GM23248 (cell line): ENCODE measurements around the gene CYBRD1. TPM values are rescaled to one million over a fixed set of nuclear protein-coding genes. Genes with fewer than 3 reads are reported as not detected.

Source experiments
- DNase-seq: peaks from one replicate; pipeline ENCODE4 v3.0.0-alpha.2; 2015
- H2AFZ ChIP-seq: fragments of 200-600 bp; sonication (generic); 2 replicates; pipeline ENCODE4 v1.6.1; 2016; ENCODE audit warnings: antibody characterized with exemption
- H3F3A ChIP-seq: fragments of 200-600 bp; sonication (generic); 2 replicates; pipeline ENCODE4 v1.6.1; 2016; ENCODE audit warnings: mild to moderate bottlenecking, antibody characterized with exemption, mixed run types; ENCODE audit not compliant: insufficient read depth
- H3K27ac ChIP-seq: fragments of 200-600 bp; sonication (generic); 2 replicates; pipeline ENCODE4 v1.5.1; 2016; ENCODE audit warnings: mild to moderate bottlenecking
- H3K27me3 ChIP-seq: fragments of 200-600 bp; sonication (generic); replicated peaks from 2 replicates; pipeline ENCODE4 v1.6.1; 2016; ENCODE audit warnings: mild to moderate bottlenecking; ENCODE audit not compliant: insufficient read depth
- H3K36me3 ChIP-seq: fragments of 200-600 bp; sonication (generic); 2 replicates; pipeline ENCODE4 v1.6.1; 2016; ENCODE audit warnings: low read depth, mild to moderate bottlenecking
- H3K4me1 ChIP-seq: fragments of 200-600 bp; sonication (generic); 2 replicates; pipeline ENCODE4 v1.6.1; 2016; ENCODE audit warnings: mild to moderate bottlenecking; ENCODE audit not compliant: insufficient read depth
- H3K4me2 ChIP-seq: fragments of 200-600 bp; sonication (generic); one replicate; pipeline ENCODE4 v1.6.1; 2016; ENCODE audit warnings: mild to moderate bottlenecking; ENCODE audit not compliant: unreplicated experiment
- H3K4me3 ChIP-seq: fragments of 200-600 bp; sonication (generic); 2 replicates; pipeline ENCODE4 v1.5.1; 2016; ENCODE audit warnings: mild to moderate bottlenecking
- H3K79me2 ChIP-seq: fragments of 200-600 bp; sonication (generic); 2 replicates; pipeline ENCODE4 v1.6.1; 2016; ENCODE audit warnings: mild to moderate bottlenecking; ENCODE audit not compliant: insufficient read depth
- H3K9ac ChIP-seq: fragments of 200-600 bp; sonication (generic); 2 replicates; pipeline ENCODE4 v1.6.1; 2016; ENCODE audit warnings: mild to moderate bottlenecking
- H3K9me2 ChIP-seq: fragments of 200-600 bp; sonication (generic); 2 replicates; pipeline ENCODE4 v1.6.1; 2016; ENCODE audit warnings: mixed run types, mild to moderate bottlenecking, moderate library complexity; ENCODE audit not compliant: insufficient read depth
- H3K9me3 ChIP-seq: fragments of 200-600 bp; sonication (generic); one replicate; pipeline ENCODE4 v1.6.1; 2017; ENCODE audit warnings: low read depth
- H4K20me1 ChIP-seq: fragments of 200-600 bp; sonication (generic); 2 replicates; pipeline ENCODE4 v1.6.0; 2016; ENCODE audit not compliant: insufficient read depth
- EZH2 ChIP-seq: fragments of 200-600 bp; sonication (generic); IDR thresholded peaks from 2 replicates; pipeline ENCODE4 v1.6.1; 2018; ENCODE audit warnings: antibody characterized with exemption, mild to moderate bottlenecking; ENCODE audit not compliant: insufficient read depth, poor library complexity, severe bottlenecking
- EZH2phosphoT487 ChIP-seq: fragments of 200-600 bp; sonication (generic); IDR thresholded peaks from 2 replicates; pipeline ENCODE4 v1.6.1; 2018; ENCODE audit warnings: antibody characterized with exemption, moderate library complexity, mild to moderate bottlenecking, low read depth; ENCODE audit not compliant: insufficient read depth
- WGBS, 2 experiments: methylation state at CpG; one replicate each; pipeline ENCODE4 v1.1.6; 2015 to 2017; ENCODE audit warnings: low lambda C conversion rate in 2 of 2, low coverage in 1 of 2; ENCODE audit errors: missing lambda C conversion rate in 2 of 2; 5-methylcytosine and 5-hydroxymethylcytosine counted together
- in situ Hi-C: fragments of 300-500 bp; cut with MboI; formaldehyde crosslinking; loops from 2 replicates; pipeline ENCODE4 v1.15.0; 2020
- polyA plus RNA-seq: library from polyadenylated mRNA; unstranded; fragments of >200 nt; fragmentation: Nextera tagmentation; extraction: Ambion mirVana; gene quantifications from 2 replicates; pipeline ENCODE4 v1.2.1, GENCODE V29; 2016
- total RNA-seq: library from RNA; depleted of rRNA; stranded (reverse); fragments of >200 nt; shearing (Covaris generic); gene quantifications from 2 replicates; pipeline ENCODE4 v1.2.3, GENCODE V29; 2014

CYBRD1 gene
- total and polyA plus RNA-seq, 2 experiments from 2014 or later: 168 to 248 TPM

- Histone ChIP-seq H4K20me1 (no peaks in the 10 kb centered on the region), H2AFZ (peak overlapping the region; percentile 65; the same call in 1 of the 2 replicates), H3K36me3 (no peaks in the 10 kb centered on the region), H3F3A (peaks cover 5% of the 10 kb centered on the region; the same call in 1 of the 2 replicates), H3K4me2 (peak overlapping the region; percentile 68), H3K4me1 (peaks cover 16% of the 10 kb centered on the region), H3K27ac (no peak overlapping the region), H3K9me2 (no peaks in the 10 kb centered on the region), H3K4me3 (no peak overlapping the region), H3K79me2 (no peaks in the 10 kb centered on the region), H3K27me3 (no peaks in the 10 kb centered on the region), H3K9me3 (no peaks in the 10 kb centered on the region), H3K9ac (no peak overlapping the region)
- 44 to 48% methylated on average over 5 of the region's 5 CpGs for WGBS, 2 experiments
- peak; percentile 20 for DNase-seq
- TF ChIP-seq EZH2 (no peak), EZH2phosphoT487 (no peak)
- in situ Hi-C loops: no loop called here
These were observed 5.5 kb upstream of the CYBRD1 start for GRCh38 chr2:171516793-171517192.

- no peak overlapping the region for H3K9ac ChIP-seq
- no peak overlapping the region for H3K4me2 ChIP-seq
- peaks cover 14% of the 10 kb centered on the region for H3K79me2 ChIP-seq
- no peak overlapping the region for H3K27ac ChIP-seq
- H3F3A ChIP-seq: peaks cover 27% of the 10 kb centered on the region; the same call in 1 of the 2 replicates
- no peaks in the 10 kb centered on the region for H3K9me2 ChIP-seq
- H3K4me3 ChIP-seq: no peak overlapping the region
- TF ChIP-seq EZH2phosphoT487: no peak
- H3K36me3 ChIP-seq: peaks cover 4% of the 10 kb centered on the region; the same call in 1 of the 2 replicates
- H3K4me1 ChIP-seq: peaks cover 29% of the 10 kb centered on the region
- H3K9me3 ChIP-seq: no peaks in the 10 kb centered on the region
- 78 to 89% methylated on average over 5 of the region's 5 CpGs for WGBS, 2 experiments
- DNase-seq: no peak
- no peaks in the 10 kb centered on the region for H4K20me1 ChIP-seq
- H2AFZ ChIP-seq: no peak overlapping the region
- in situ Hi-C loops: no loop called here
- H3K27me3 ChIP-seq: no peaks in the 10 kb centered on the region
These were observed 1.8 kb upstream of the CYBRD1 start for GRCh38 chr2:171520471-171520870.

- H3K27me3 ChIP-seq: no peaks in the 10 kb centered on the region
- peak overlapping the region; percentile 94 for H3K9ac ChIP-seq
- peak overlapping the region; percentile 95 for H3K4me3 ChIP-seq
- H3F3A ChIP-seq: peaks cover 28% of the 10 kb centered on the region; the same call in 1 of the 2 replicates
- H3K79me2 ChIP-seq: peaks cover 24% of the 10 kb centered on the region
- H3K27ac ChIP-seq: peak overlapping the region; percentile 94
- H4K20me1 ChIP-seq: no peaks in the 10 kb centered on the region
- peak; percentile 3 for DNase-seq
- peaks cover 5% of the 10 kb centered on the region; the same call in 1 of the 2 replicates for H3K36me3 ChIP-seq
- peaks cover 20% of the 10 kb centered on the region for H3K4me1 ChIP-seq
- H3K9me2 ChIP-seq: no peaks in the 10 kb centered on the region
- peak overlapping the region; percentile 95 for H2AFZ ChIP-seq
- TF ChIP-seq EZH2 (no peak), EZH2phosphoT487 (no peak)
- H3K9me3 ChIP-seq: no peaks in the 10 kb centered on the region
- WGBS, 2 experiments: 27 to 28% methylated on average over 5 of the region's 5 CpGs
- peak overlapping the region; percentile 92 for H3K4me2 ChIP-seq
- in situ Hi-C loops: no loop called here
These were observed 768 bp upstream of the CYBRD1 start for GRCh38 chr2:171521361-171522051.

DNA sequence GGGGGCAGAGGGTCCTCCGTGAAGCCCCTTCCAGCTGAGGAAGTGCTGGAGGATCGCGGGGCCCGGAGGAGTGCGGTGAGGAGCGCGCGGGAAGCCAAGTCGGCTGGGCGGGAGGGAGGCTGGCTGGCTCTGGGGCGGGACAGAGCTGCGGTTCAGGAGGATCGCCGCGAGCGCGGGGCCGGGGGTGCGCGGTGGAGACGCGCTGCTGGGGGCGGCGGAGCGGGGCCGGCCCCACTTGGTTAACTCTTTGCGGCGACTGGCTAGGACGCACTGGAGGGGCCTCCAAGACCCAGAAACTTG is 464 bp downstream of the CYBRD1 start:
- H3K27me3 ChIP-seq: no peaks in the 10 kb centered on the region
- TF ChIP-seq EZH2 (no peak), EZH2phosphoT487 (no peak)

More for the DNA sequence above, 464 bp downstream of the CYBRD1 start:
- H3K4me2 ChIP-seq: peak overlapping the region; percentile 92
- peak overlapping the region; percentile 95 for H3K4me3 ChIP-seq
- H3K4me1 ChIP-seq: peaks cover 20% of the 10 kb centered on the region
- in situ Hi-C loops: no loop called here
- H3K27ac ChIP-seq: peak overlapping the region; percentile 94
- 0 to 1% methylated on average over 2 to 29 of the region's 29 CpGs for WGBS, 2 experiments
- H2AFZ ChIP-seq: peak overlapping the region; percentile 95
- peaks cover 6% of the 10 kb centered on the region; the same call in 1 of the 2 replicates for H4K20me1 ChIP-seq
- H3K79me2 ChIP-seq: peaks cover 37% of the 10 kb centered on the region
- peaks cover 5% of the 10 kb centered on the region; the same call in 1 of the 2 replicates for H3K36me3 ChIP-seq
- H3F3A ChIP-seq: peaks cover 28% of the 10 kb centered on the region; the same call in 1 of the 2 replicates
- H3K9me3 ChIP-seq: no peaks in the 10 kb centered on the region
- H3K9me2 ChIP-seq: no peaks in the 10 kb centered on the region
- DNase-seq: peak; percentile 69
- peak overlapping the region; percentile 94 for H3K9ac ChIP-seq
